A549 (cell line): ENCODE measurements around the gene TOX4. TPM values are rescaled to one million over a fixed set of nuclear protein-coding genes. Genes with fewer than 3 reads are reported as not detected.

Experiments
- BCL3 ChIP-seq: fragments of >200 bp; sonication (Bioruptor Twin); formaldehyde crosslinking; IDR thresholded peaks from 3 replicates; pipeline ENCODE4 v1.6.1; 2016
- BHLHE40 ChIP-seq: IDR thresholded peaks from 2 replicates; pipeline ENCODE4 v1.6.1; 2012; ENCODE audit warnings: low read depth, low read length, inconsistent platforms
- CBX2 ChIP-seq: fragments of 200-600 bp; sonication (generic); IDR thresholded peaks from 2 replicates; pipeline ENCODE4 v1.6.1; 2016; ENCODE audit warnings: low read depth, mild to moderate bottlenecking, borderline replicate concordance
- CBX8 ChIP-seq: fragments of 200-600 bp; sonication (generic); IDR thresholded peaks from 2 replicates; pipeline ENCODE4 v1.6.1; 2016
- CEBPB ChIP-seq, 2 experiments: fragments of >200 bp in 1 of 2; sonication (Bioruptor Twin) in 1 of 2; formaldehyde crosslinking in 1 of 2; IDR thresholded peaks; 2 replicates each; pipeline ENCODE4 v1.6.1; 2012 to 2016
- CTCF ChIP-seq: fragments of >200 bp; sonication (Bioruptor Twin); formaldehyde crosslinking; IDR thresholded peaks from 3 replicates; pipeline ENCODE4 v1.5.1; 2016
- ELK1 ChIP-seq: fragments of 150-350 bp; IDR thresholded peaks from 2 replicates; pipeline ENCODE4 v1.6.1; 2014; ENCODE audit warnings: low read depth, mild to moderate bottlenecking, low read length
- EP300 ChIP-seq, 2 experiments: fragments of >200 bp; sonication (Bioruptor Twin); formaldehyde crosslinking; IDR thresholded peaks; 2 replicates in 1 of 2; 3 replicates in 1 of 2; pipeline ENCODE4 v1.6.1; 2016 to 2017
- FOXS1 ChIP-seq: fragments of 250-450 bp; sonication (Bioruptor Pico); IDR thresholded peaks from 2 replicates; pipeline ENCODE4 v1.5.0; 2020; ENCODE audit warnings: mild to moderate bottlenecking, moderate library complexity
- GATA3 ChIP-seq: IDR thresholded peaks from 2 replicates; pipeline ENCODE4 v1.6.1; 2012; ENCODE audit warnings: borderline replicate concordance
- HDAC2 ChIP-seq: fragments of 200-600 bp; sonication (generic); IDR thresholded peaks from 2 replicates; pipeline ENCODE4 v1.6.1; 2016
- HES2 ChIP-seq: fragments of >200 bp; sonication (Bioruptor Twin); formaldehyde crosslinking; IDR thresholded peaks from 2 replicates; pipeline ENCODE4 v1.6.1; 2016
- HEYL ChIP-seq: fragments of 250-450 bp; sonication (Bioruptor Pico); IDR thresholded peaks from 2 replicates; pipeline ENCODE4 v1.8.0; 2021; ENCODE audit warnings: mild to moderate bottlenecking, moderate library complexity
- HMGXB4 ChIP-seq: fragments of 250-450 bp; sonication (Bioruptor Pico); IDR thresholded peaks from 2 replicates; pipeline ENCODE4 v1.5.0; 2021; ENCODE audit warnings: mild to moderate bottlenecking, moderate library complexity, borderline replicate concordance
- HOXA7 ChIP-seq: fragments of 250-450 bp; sonication (Bioruptor Pico); IDR thresholded peaks from 2 replicates; pipeline ENCODE4 v1.5.0; 2020; ENCODE audit warnings: mild to moderate bottlenecking, moderate library complexity
- HOXB13 ChIP-seq: fragments of 250-450 bp; sonication (Bioruptor Pico); IDR thresholded peaks from 2 replicates; pipeline ENCODE4 v1.5.0; 2020; ENCODE audit warnings: low read depth, mild to moderate bottlenecking, moderate library complexity
- HOXB5 ChIP-seq: fragments of 250-450 bp; sonication (Bioruptor Pico); IDR thresholded peaks from 2 replicates; pipeline ENCODE4 v1.5.0; 2020; ENCODE audit warnings: mild to moderate bottlenecking, moderate library complexity
- KDM5A ChIP-seq: fragments of 200-600 bp; sonication (generic); IDR thresholded peaks from 2 replicates; pipeline ENCODE4 v1.6.1; 2016; ENCODE audit warnings: antibody characterized with exemption, mild to moderate bottlenecking
- MAZ ChIP-seq: fragments of 150-350 bp; IDR thresholded peaks from 2 replicates; pipeline ENCODE4 v1.6.1; 2014; ENCODE audit warnings: antibody characterized with exemption, low read depth, low read length, borderline replicate concordance
- NFE2L2 ChIP-seq: fragments of 150-350 bp; conservative IDR thresholded peaks from 2 replicates; pipeline ENCODE4 v1.6.1; 2014; ENCODE audit warnings: low read length
- NR3C1 ChIP-seq: fragments of >200 bp; sonication (Bioruptor Twin); formaldehyde crosslinking; IDR thresholded peaks from 3 replicates; pipeline ENCODE4 v1.6.1; 2017
- PBX3 ChIP-seq: IDR thresholded peaks from 2 replicates; pipeline ENCODE4 v1.6.1; 2012
- PHF8 ChIP-seq: fragments of 200-600 bp; sonication (generic); IDR thresholded peaks from 2 replicates; pipeline ENCODE4 v1.6.1; 2016; ENCODE audit warnings: low read depth, mild to moderate bottlenecking, antibody characterized with exemption, moderate library complexity, borderline replicate concordance
- POLR2A ChIP-seq: IDR thresholded peaks from 2 replicates; pipeline ENCODE4 v1.6.1; 2012; ENCODE audit warnings: mild to moderate bottlenecking, low read length
- RCOR1 ChIP-seq: fragments of 150-350 bp; IDR thresholded peaks from 2 replicates; pipeline ENCODE4 v1.6.1; 2014; ENCODE audit warnings: antibody characterized with exemption, low read length, low read depth
- REST ChIP-seq: fragments of 200-600 bp; sonication (generic); IDR thresholded peaks from 2 replicates; pipeline ENCODE4 v1.6.1; 2016; ENCODE audit warnings: antibody characterized with exemption, mild to moderate bottlenecking, moderate library complexity
- RFX5 ChIP-seq: fragments of 450-650 bp; IDR thresholded peaks from 2 replicates; pipeline ENCODE4 v1.7.1; 2014; ENCODE audit warnings: antibody characterized with exemption, mild to moderate bottlenecking, moderate library complexity
- SMC3 ChIP-seq: fragments of >200 bp; sonication (Bioruptor Twin); formaldehyde crosslinking; IDR thresholded peaks from 3 replicates; pipeline ENCODE4 v1.6.1; 2018; ENCODE audit warnings: inconsistent platforms
- USF2 ChIP-seq: fragments of 450-650 bp; IDR thresholded peaks from 2 replicates; pipeline ENCODE4 v1.6.1; 2014; ENCODE audit warnings: antibody characterized with exemption
- ZNF302 ChIP-seq: fragments of 250-450 bp; sonication (Bioruptor Pico); IDR thresholded peaks from 2 replicates; pipeline ENCODE4 v1.9.0; 2021; ENCODE audit warnings: inconsistent platforms, mild to moderate bottlenecking, moderate library complexity
- ZSCAN20 ChIP-seq: fragments of 250-450 bp; sonication (Bioruptor Pico); IDR thresholded peaks from 2 replicates; pipeline ENCODE4 v1.8.0; 2022; ENCODE audit warnings: mild to moderate bottlenecking, moderate library complexity
- polyA plus RNA-seq, 4 experiments: library from polyadenylated mRNA; depleted of rRNA in 3 of 4; stranded (reverse); fragments of >200 nt; fragmentation: RNase III in 1 of 4; extraction: RNeasy Plus Mini Kit Qiagen cat#74134 plus additional on column Dnase treatment in 1 of 4; gene quantifications; 2 replicates in 3 of 4; 3 replicates in 1 of 4; pipeline ENCODE4 v1.2.3, GENCODE V29; 2011 to 2017

Gene TOX4
- polyA plus RNA-seq, 2 of the 4 experiments (the other 2 are of a cell fraction): 48.3 to 76.4 TPM

- TF ChIP-seq REST (no peak), ELK1 (no peak), HES2 (no peak), FOXS1 (CRISPR knock-in tag) (no peak), HOXA7 (CRISPR knock-in tag) (no peak), KDM5A (no peak), HEYL (CRISPR knock-in tag) (no peak), HOXB5 (no peak), HOXB13 (CRISPR knock-in tag) (no peak), BHLHE40 (no peak), BCL3 (0 out of 3 replicates have a peak, but pooled peaks have one; percentile 24), USF2 (no peak), CEBPB (IDR thresholded peaks at IDR 0.05) (no peak), GATA3 (0 out of 2 replicates have a peak, but pooled peaks have one; percentile 13), ZNF302 (CRISPR knock-in tag) (no peak), HDAC2 (no peak), POLR2A (peak; percentile 17; the same call in 1 of the 2 replicates), SMC3 (no peak), ZSCAN20 (CRISPR knock-in tag) (no peak), RCOR1 (no peak), PBX3 (peak; percentile 100), HMGXB4 (peak; percentile 65; the same call in 1 of the 2 replicates), MAZ (0 out of 2 replicates have a peak, but pooled peaks have one; percentile 38), CBX8 (no peak), CBX2 (no peak), NFE2L2 (no peak), RFX5 (no peak), PHF8 (peak; percentile 69), CTCF (no peak), NR3C1 (no peak), EP300 (IDR thresholded peaks at IDR 0.05) (no peak)
These were observed 39.7 kb upstream of the TOX4 start (continued) for GRCh38 chr14:21437063-21437901.
